ENCODE measurements around the gene RPIA. TPM values are rescaled to one million over a fixed set of nuclear protein-coding genes. Genes with fewer than 3 reads are reported as not detected.
"Not testable (repeated sequence)": the region's sequence is repeated elsewhere in the genome, so short reads cannot be mapped to it uniquely, and the experiment has no call there.

RPIA gene
- total and polyA plus RNA-seq, 2 of the 4 experiments (the other 2 are of a cell fraction): 4.1 to 8.6 TPM

DNA sequence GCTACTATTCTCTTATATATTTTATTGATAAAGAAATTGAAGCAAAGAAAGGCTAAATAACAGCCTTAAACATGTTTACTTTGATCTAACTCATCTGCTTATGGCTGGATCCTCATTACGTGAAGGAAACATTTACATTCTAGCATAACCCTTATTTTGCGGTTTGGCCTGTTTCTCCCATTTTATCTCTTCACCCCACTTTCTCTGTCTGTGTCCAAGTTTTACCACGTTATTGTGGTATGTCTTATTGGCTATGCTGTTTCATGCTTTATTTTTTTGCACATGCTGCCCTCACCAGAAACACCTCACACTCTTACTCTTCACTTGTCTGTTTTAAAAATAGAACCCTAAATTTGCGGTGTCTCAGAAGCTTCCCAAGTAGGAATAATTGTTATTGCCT, 78.5 kb downstream of the RPIA start:
- Histone ChIP-seq H3K27me3 (ENCODE audit: control insufficient read depth, insufficient read depth, low read length) (peaks cover 4% of the 10 kb centered on the region; the same call in 1 of the 2 replicates), H3K4me3 (ENCODE audit: insufficient read depth, low read depth, low read length) (no peak overlapping the region), H4K5ac (ENCODE audit: low read depth, low read length) (no peak overlapping the region), H3K4me1 (ENCODE audit: control insufficient read depth, insufficient read depth, low read length) (no peaks in the 10 kb centered on the region), H3K23ac (ENCODE audit: low read depth, low read length) (no peak overlapping the region), H3K9me3 (ENCODE audit: control insufficient read depth, insufficient read depth, low read length) (no peaks in the 10 kb centered on the region), H2BK120ac (ENCODE audit: low read depth, low read length) (no peak overlapping the region), H2AFZ (replicated peaks; ENCODE audit: low read length, poor library complexity) (no peak overlapping the region), H2AK9ac (replicated peaks; ENCODE audit: low read depth, low read length, poor library complexity) (no peak overlapping the region), H3K18ac (ENCODE audit: low read depth, low read length) (no peak overlapping the region), H3K56ac (ENCODE audit: extremely low read depth, insufficient read depth, low read length) (no peak overlapping the region), H4K91ac (ENCODE audit: insufficient read depth, low read depth, low read length) (no peak overlapping the region), H2BK15ac (ENCODE audit: low read depth, low read length) (no peak overlapping the region), H4K20me1 (ENCODE audit: insufficient read depth, low read length) (no peaks in the 10 kb centered on the region), H3K36me3 (ENCODE audit: control insufficient read depth, insufficient read depth, low read length) (no peaks in the 10 kb centered on the region), H3K4ac (ENCODE audit: low read depth, low read length) (no peak overlapping the region), H3K79me1 (ENCODE audit: low read depth in 1 of 2, low read length in 2 of 2) (no peaks in the 10 kb centered on the region), H4K8ac (ENCODE audit: low read depth in 2 of 2, low read length in 2 of 2) (no peak overlapping the region), H3K14ac (replicated peaks; ENCODE audit: low read depth, low read length) (no peak overlapping the region), H2BK20ac (ENCODE audit: low read depth, low read length) (no peak overlapping the region), H2BK5ac (ENCODE audit: low read depth, low read length, poor library complexity, severe bottlenecking) (no peak overlapping the region), H3K27ac (ENCODE audit: insufficient read depth, low read length) (no peak overlapping the region), H3K4me2 (ENCODE audit: low read depth, low read length) (no peak overlapping the region), H3K9me1 (ENCODE audit: insufficient read depth, low read length) (no peaks in the 10 kb centered on the region), H3K9ac (ENCODE audit: low read depth, low read length) (no peak overlapping the region), H2AK5ac (ENCODE audit: low read depth, low read length) (no peak overlapping the region)
- WGBS, 2 experiments (ENCODE audit: extremely low coverage in 2 of 2, insufficient read length in 1 of 2): no CpG with 5 or more reads among the region's 4 CpGs
- TF ChIP-seq RCOR1 (IDR thresholded peaks at IDR 0.05; ENCODE audit: insufficient replicate concordance, low read length): no peak
- TF ChIP-seq MAFK (IDR thresholded peaks at IDR 0.05; ENCODE audit: low read depth, low read length): no peak
- TF ChIP-seq CTCF (conservative IDR thresholded peaks at IDR 0.05; ENCODE audit: low read depth, low read length): no peak
- intact Hi-C loops (cut with micrococcal nuclease) (no loop called here), dilution Hi-C loops (cut with HindIII; ENCODE audit: low sequenced_read_pairs, unreplicated experiment) (no loop called here), in situ Hi-C loops (cut with MboI; ENCODE audit: low sequenced_read_pairs) (no loop called here)
- ATAC-seq (ENCODE audit: low read depth) (no peak), DNase-seq (no peak)
- ChIA-PET POLR2A (ENCODE audit: unreplicated experiment) (no interaction called here), CTCF (no interaction called here)
- BruUV-seq (replicated peaks): no TSS peak

DNA sequence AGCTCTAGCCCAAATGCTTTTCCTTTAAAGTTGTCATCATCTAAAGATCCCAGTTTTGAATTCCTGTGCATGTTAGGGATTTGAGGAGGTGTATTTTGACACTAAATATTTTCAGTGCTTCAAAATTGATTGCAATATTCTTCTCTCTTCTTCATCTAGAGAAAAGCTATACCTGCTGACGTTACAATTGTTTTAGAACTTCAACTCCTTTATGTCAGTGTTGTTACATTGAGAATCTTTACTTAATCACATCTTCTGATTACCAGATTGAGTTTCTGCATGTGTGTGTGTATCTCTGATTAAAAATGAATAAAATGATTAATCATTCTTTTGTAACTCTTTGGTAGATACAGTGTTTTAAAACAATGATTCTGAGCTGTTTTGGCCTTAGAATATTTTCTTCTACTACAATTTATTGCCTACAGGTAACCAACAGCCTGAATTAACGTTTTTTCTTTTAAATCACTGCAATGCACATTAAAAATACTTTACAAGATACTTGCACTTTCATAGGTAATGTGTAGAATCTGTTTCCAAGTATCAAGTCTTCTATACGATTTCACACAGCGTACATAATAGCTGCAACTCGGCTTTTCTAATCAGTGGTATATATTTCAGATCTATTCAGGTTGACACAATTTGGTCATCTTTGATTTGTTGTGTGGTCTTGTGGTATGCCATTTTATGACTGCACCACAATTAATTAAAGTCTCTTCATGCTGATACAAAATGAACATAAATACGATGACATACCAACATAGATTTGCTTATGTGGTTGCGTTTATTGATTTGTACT, 82.0 kb downstream of the RPIA start:
- H3K9me3 ChIP-seq (ENCODE audit: control insufficient read depth, insufficient read depth, low read length); H2BK20ac ChIP-seq (ENCODE audit: low read depth, low read length); H3K4me2 ChIP-seq (ENCODE audit: low read depth, low read length); H3K27me3 ChIP-seq (ENCODE audit: control insufficient read depth, insufficient read depth, low read length); H3K56ac ChIP-seq (ENCODE audit: extremely low read depth, insufficient read depth, low read length); H3K4ac ChIP-seq (ENCODE audit: low read depth, low read length); H2BK15ac ChIP-seq (ENCODE audit: low read depth, low read length); H2BK120ac ChIP-seq (ENCODE audit: low read depth, low read length); BruUV-seq (replicated peaks); H3K79me1 ChIP-seq (ENCODE audit: low read depth in 1 of 2, low read length in 2 of 2); H4K5ac ChIP-seq (ENCODE audit: low read depth, low read length); H4K8ac ChIP-seq (ENCODE audit: low read depth in 2 of 2, low read length in 2 of 2); H3K36me3 ChIP-seq (ENCODE audit: control insufficient read depth, insufficient read depth, low read length); H2AK5ac ChIP-seq (ENCODE audit: low read depth, low read length); CTCF ChIA-PET; H3K18ac ChIP-seq (ENCODE audit: low read depth, low read length); H3K23ac ChIP-seq (ENCODE audit: low read depth, low read length); H2AFZ ChIP-seq (replicated peaks; ENCODE audit: low read length, poor library complexity); ATAC-seq (ENCODE audit: low read depth); H3K4me3 ChIP-seq (ENCODE audit: insufficient read depth, low read depth, low read length); H3K9me1 ChIP-seq (ENCODE audit: insufficient read depth, low read length); H3K27ac ChIP-seq (ENCODE audit: insufficient read depth, low read length); H2BK5ac ChIP-seq (ENCODE audit: low read depth, low read length, poor library complexity, severe bottlenecking); H3K14ac ChIP-seq (replicated peaks; ENCODE audit: low read depth, low read length); H3K4me1 ChIP-seq (ENCODE audit: control insufficient read depth, insufficient read depth, low read length); dilution Hi-C loops (cut with HindIII; ENCODE audit: low sequenced_read_pairs, unreplicated experiment); H4K91ac ChIP-seq (ENCODE audit: insufficient read depth, low read depth, low read length); POLR2A ChIA-PET (ENCODE audit: unreplicated experiment); intact Hi-C loops (cut with micrococcal nuclease); H4K20me1 ChIP-seq (ENCODE audit: insufficient read depth, low read length); H2AK9ac ChIP-seq (replicated peaks; ENCODE audit: low read depth, low read length, poor library complexity); H3K9ac ChIP-seq (ENCODE audit: low read depth, low read length); in situ Hi-C loops (cut with MboI; ENCODE audit: low sequenced_read_pairs); DNase-seq: not testable (repeated sequence)
- WGBS, 2 experiments (ENCODE audit: extremely low coverage in 2 of 2, insufficient read length in 1 of 2): 60% methylated on average over 3 of the region's 7 CpGs; no CpG with 5 or more reads in 1 of the 2 experiments
